ENCODE results near the gene PLEKHS1. TPM values are rescaled to one million over a fixed set of nuclear protein-coding genes. Genes with fewer than 3 reads are reported as not detected.

The PLEKHS1 gene
- polyA plus RNA-seq, 1 of the 3 experiments (the other 2 are of a cell fraction): not detected

DNA sequence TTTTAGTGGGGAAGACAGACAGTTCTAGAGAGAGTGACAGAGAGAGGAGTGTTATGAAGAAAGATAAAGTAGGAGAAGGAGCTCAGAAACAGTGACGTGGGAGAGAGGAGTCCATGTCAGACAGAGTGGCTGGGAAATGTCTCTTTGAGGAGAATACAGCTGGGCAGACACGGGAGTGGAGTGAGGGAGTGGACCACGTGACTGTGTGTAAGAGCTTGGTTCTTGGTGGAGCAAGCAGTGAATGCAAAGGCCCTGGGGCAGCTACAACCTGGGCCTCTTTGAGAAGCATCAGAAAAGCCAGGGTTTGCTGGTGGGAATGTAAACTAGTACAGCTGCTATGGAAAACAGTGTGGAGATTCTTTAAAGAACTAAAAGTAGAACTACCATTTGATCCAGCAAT lies 11.9 kb upstream of the PLEKHS1 start:
- no peaks in the 10 kb centered on the region for H3K9me3 ChIP-seq
- CTCF ChIA-PET: interaction anchor here (1.5 kb wide), 1 partner anchor 59 kb away, joined by 4 read pairs; no protein-coding TSS in a partner anchor
- 28% methylated on average over 3 of the region's 3 CpGs for WGBS (ENCODE audit: low lambda C conversion rate)

More for the DNA sequence above, 11.9 kb upstream of the PLEKHS1 start:
- POLR2A ChIA-PET: no interaction called here
- no peaks in the 10 kb centered on the region for H3K9me2 ChIP-seq
- no peaks in the 10 kb centered on the region for H3K4me1 ChIP-seq (ENCODE audit: control insufficient read depth in 1 of 2, insufficient read depth in 2 of 2, low read depth in 1 of 2, low read length in 1 of 2)
- no peaks in the 10 kb centered on the region for H3K27me3 ChIP-seq (ENCODE audit: insufficient read depth)
- no peaks in the 10 kb centered on the region for H3K79me2 ChIP-seq (ENCODE audit: insufficient read depth)
- H3K4me3 ChIP-seq (ENCODE audit: low read depth in 2 of 2, low read length in 1 of 2): no peak overlapping the region
- no peak overlapping the region for H2AFZ ChIP-seq (ENCODE audit: low read depth)
- TF ChIP-seq NFIC (IDR thresholded peaks at IDR 0.05; ENCODE audit: borderline replicate concordance) (no peak), SMC3 (IDR thresholded peaks at IDR 0.05; ENCODE audit: low read depth, low read length) (no peak), IRF3 (IDR thresholded peaks at IDR 0.05; ENCODE audit: low read depth, low read length) (no peak), RAD21 (IDR thresholded peaks at IDR 0.05; ENCODE audit: low read length) (no peak), REST (IDR thresholded peaks at IDR 0.05; ENCODE audit: low read depth, low read length) (no peak), JUND (IDR thresholded peaks at IDR 0.05) (no peak), MEF2A (IDR thresholded peaks at IDR 0.05; ENCODE audit: borderline replicate concordance, low read depth) (no peak), MAX (IDR thresholded peaks at IDR 0.05; ENCODE audit: low read depth) (no peak), RFX5 (IDR thresholded peaks at IDR 0.05; ENCODE audit: low read length) (no peak), FOSL2 (IDR thresholded peaks at IDR 0.05; ENCODE audit: borderline replicate concordance, low read depth) (no peak)
- TF ChIP-seq, protein P1, sequence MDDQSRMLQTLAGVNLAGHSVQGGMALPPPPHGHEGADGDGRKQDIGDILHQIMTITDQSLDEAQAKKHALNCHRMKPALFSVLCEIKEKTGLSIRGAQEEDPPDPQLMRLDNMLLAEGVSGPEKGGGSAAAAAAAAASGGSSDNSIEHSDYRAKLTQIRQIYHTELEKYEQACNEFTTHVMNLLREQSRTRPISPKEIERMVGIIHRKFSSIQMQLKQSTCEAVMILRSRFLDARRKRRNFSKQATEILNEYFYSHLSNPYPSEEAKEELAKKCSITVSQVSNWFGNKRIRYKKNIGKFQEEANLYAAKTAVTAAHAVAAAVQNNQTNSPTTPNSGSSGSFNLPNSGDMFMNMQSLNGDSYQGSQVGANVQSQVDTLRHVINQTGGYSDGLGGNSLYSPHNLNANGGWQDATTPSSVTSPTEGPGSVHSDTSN (IDR thresholded peaks at IDR 0.05): no peak
- no peaks in the 10 kb centered on the region for H3K36me3 ChIP-seq (replicated peaks in 1 of 2; ENCODE audit: control insufficient read depth in 1 of 2, insufficient read depth in 2 of 2, low read length in 1 of 2)
- H3F3A ChIP-seq (replicated peaks; ENCODE audit: insufficient read depth): no peaks in the 10 kb centered on the region
- no peak overlapping the region for H3K4me2 ChIP-seq
- H3K9ac ChIP-seq: no peak overlapping the region
- no peak overlapping the region for H3K27ac ChIP-seq (ENCODE audit: low read depth in 2 of 2, low read length in 1 of 2)
- no peaks in the 10 kb centered on the region for H4K20me1 ChIP-seq (ENCODE audit: insufficient read depth)
- no peak for DNase-seq

Measured in SK-N-SH (cell line).